ENCODE data around the gene RPS6KA1.
"Not testable (repeated sequence)": the region's sequence is repeated elsewhere in the genome, so short reads cannot be mapped to it uniquely, and the experiment has no call there.

Gene RPS6KA1

GRCh38 chr1:26598890-26599289 is 69.3 kb downstream of the RPS6KA1 start:
- in situ Hi-C loops (cut with HindIII; ENCODE audit: low pct_unique_long_range_greater_than_20kb, low sequenced_read_pairs) = no loop called here
- DNase-seq (ENCODE audit: low read depth in 1 of 2, low spot score in 1 of 2) = no peak
- no peak for TF ChIP-seq JUND (IDR thresholded peaks at IDR 0.05; ENCODE audit: low read depth)

DNA sequence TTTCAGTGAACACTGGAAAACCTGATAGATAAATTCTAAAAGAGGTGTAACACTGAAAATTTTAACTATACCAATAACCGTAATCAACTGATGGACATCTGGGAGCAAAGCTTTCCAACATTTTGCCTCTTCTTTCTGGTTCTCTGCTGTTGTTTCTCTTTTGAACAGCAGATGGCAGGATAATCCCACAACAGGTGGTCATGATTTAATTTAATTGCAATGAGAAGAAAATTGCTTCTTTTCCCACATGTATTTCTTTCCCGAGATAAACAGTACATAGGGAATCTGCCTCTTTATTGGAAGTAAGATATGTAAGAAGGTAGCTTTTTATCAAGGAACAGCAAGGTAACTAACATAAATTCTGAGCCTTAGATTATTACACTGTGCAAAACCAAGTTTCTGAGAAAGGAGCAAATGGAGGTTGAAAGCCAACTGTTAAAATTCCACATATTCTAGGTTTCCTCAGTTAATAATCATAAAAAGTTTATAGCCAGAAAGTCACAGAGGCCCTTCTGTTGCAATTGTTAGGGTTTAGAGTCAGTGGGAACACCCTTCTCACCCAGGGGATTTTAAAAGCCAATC is 72.9 kb downstream of the RPS6KA1 start:
- in situ Hi-C loops (cut with HindIII; ENCODE audit: low pct_unique_long_range_greater_than_20kb, low sequenced_read_pairs) = no loop called here
- TF ChIP-seq JUND (IDR thresholded peaks at IDR 0.05; ENCODE audit: low read depth) = no peak
- DNase-seq (ENCODE audit: low read depth in 1 of 2, low spot score in 1 of 2) = peak; percentile 22 to 73

GRCh38 chr1:26603856-26604255 is 74.3 kb downstream of the RPS6KA1 start:
- no peak for DNase-seq (ENCODE audit: low read depth in 1 of 2, low spot score in 1 of 2)
- in situ Hi-C loops (cut with HindIII; ENCODE audit: low pct_unique_long_range_greater_than_20kb, low sequenced_read_pairs) = no loop called here
- no peak for TF ChIP-seq JUND (IDR thresholded peaks at IDR 0.05; ENCODE audit: low read depth)

GRCh38 chr1:26607186-26607585 is 77.6 kb downstream of the RPS6KA1 start:
- no peak for DNase-seq (ENCODE audit: low read depth in 1 of 2, low spot score in 1 of 2)
- TF ChIP-seq JUND (IDR thresholded peaks at IDR 0.05; ENCODE audit: low read depth) = no peak
- in situ Hi-C loops (cut with HindIII; ENCODE audit: low pct_unique_long_range_greater_than_20kb, low sequenced_read_pairs) = no loop called here

- TF ChIP-seq JUND (IDR thresholded peaks at IDR 0.05; ENCODE audit: low read depth) = no peak
- in situ Hi-C loops (cut with HindIII; ENCODE audit: low pct_unique_long_range_greater_than_20kb, low sequenced_read_pairs) = no loop called here
- DNase-seq (ENCODE audit: low read depth in 1 of 2, low spot score in 1 of 2) = peak in 1 of 2 experiments; percentile 32
These were observed 79.3 kb downstream of the RPS6KA1 start for GRCh38 chr1:26608895-26609294.

DNA sequence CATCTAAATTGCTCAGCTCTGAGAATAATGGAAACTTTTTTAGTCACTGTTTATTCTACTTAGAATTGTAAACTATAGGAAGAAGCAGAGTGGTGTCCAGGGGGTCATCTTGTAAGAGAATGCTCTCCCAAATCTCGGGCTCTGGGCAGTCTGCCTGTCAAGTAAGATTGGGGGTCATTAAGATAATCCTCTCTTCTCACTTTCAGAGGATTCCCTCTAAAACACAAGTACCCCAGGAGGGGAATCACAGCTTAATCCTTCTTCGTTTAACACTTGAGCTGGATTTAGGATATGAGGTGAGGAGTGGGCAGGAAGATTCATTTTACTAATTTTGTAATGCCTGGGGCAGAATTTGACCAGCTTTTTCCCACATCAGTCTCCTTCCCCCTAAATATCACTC is 81.2 kb downstream of the RPS6KA1 start:
- no peak for TF ChIP-seq JUND (IDR thresholded peaks at IDR 0.05; ENCODE audit: low read depth)
- in situ Hi-C loops (cut with HindIII; ENCODE audit: low pct_unique_long_range_greater_than_20kb, low sequenced_read_pairs) = no loop called here
- DNase-seq (ENCODE audit: low read depth in 1 of 2, low spot score in 1 of 2) = no peak

DNA sequence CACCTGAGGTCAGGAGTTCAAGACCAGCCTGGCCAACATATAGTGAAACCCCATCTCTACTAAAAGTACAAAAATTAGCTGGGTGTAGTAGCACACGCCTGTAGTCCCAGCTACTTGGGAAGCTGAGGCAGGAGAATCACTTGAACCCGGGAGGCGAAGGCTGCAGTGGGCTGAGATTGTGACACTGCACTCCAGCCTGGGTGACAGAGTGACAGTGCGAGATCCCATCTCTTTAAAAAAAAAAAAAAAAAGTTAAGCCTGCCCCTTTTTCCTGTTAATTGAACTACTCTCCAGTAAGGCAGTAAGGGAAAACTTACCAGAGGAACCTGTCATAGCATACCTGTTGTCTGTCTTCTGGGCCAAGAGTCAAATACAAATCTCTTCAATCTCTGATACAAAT is 83.1 kb downstream of the RPS6KA1 start:
- DNase-seq (ENCODE audit: low read depth in 1 of 2, low spot score in 1 of 2); in situ Hi-C loops (cut with HindIII; ENCODE audit: low pct_unique_long_range_greater_than_20kb, low sequenced_read_pairs): not testable (repeated sequence)

DNA sequence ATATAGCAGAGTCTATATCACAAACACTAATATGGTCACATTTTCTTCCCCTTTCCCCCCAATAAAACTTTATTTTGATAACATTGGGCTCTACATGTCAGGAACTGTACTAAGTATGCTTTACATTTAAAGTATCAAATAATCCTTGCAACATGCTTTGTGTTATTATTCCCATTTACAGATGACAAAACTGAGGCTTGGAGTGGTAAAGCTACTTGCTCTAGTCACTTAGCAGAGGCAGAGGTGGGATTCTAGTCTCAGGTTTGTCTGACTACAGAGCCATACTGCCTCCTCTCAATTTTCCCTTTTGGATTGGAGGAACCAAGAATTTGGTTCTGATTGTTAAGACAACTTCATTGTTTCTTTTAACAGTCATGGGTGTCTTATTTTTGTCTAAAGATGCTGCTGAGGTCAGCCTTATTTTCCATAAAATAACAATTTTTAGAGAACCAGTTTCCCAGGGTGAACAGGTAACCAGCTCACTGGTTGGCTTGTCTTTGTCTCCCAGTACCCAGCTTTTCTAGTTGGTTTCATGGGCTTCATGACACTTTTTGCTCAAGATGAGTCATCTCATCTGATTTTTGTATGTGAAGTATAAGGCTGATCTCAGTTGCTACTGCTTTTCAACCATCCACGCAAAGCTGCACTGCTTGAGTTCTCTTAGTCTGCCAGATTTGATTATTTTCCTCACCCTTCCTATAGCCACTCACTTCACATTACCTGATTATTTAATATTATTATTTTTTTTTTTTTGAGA is 85.3 kb downstream of the RPS6KA1 start:
- DNase-seq (ENCODE audit: low read depth in 1 of 2, low spot score in 1 of 2) = no peak
- in situ Hi-C loops (cut with HindIII; ENCODE audit: low pct_unique_long_range_greater_than_20kb, low sequenced_read_pairs) = no loop called here
- TF ChIP-seq JUND (IDR thresholded peaks at IDR 0.05; ENCODE audit: low read depth) = no peak

GRCh38 chr1:26616881-26617280 is 87.3 kb downstream of the RPS6KA1 start:
- in situ Hi-C loops (cut with HindIII; ENCODE audit: low pct_unique_long_range_greater_than_20kb, low sequenced_read_pairs) = no loop called here
- DNase-seq (ENCODE audit: low read depth in 1 of 2, low spot score in 1 of 2) = no peak
- no peak for TF ChIP-seq JUND (IDR thresholded peaks at IDR 0.05; ENCODE audit: low read depth)

DNA sequence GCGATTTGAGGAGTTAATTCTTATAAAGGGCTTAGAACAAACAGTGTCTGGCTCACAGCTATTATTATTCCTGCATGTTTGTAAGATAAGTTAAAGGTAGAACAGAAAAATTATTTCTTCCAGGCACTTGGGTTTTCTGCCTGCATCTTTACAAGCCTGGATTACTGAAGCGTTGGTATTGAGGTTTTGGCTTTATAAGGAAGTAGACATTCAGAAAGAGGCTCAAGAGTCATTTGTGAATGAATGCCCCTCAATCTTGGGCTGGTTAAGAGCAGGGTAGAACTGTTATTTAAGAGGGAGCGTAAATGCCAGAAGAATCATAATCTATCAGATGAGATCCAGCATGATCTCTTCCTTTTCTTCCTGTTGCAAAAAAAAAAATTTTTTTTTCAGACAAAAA is 89.0 kb downstream of the RPS6KA1 start:
- in situ Hi-C loops (cut with HindIII; ENCODE audit: low pct_unique_long_range_greater_than_20kb, low sequenced_read_pairs) = no loop called here
- no peak for TF ChIP-seq JUND (IDR thresholded peaks at IDR 0.05; ENCODE audit: low read depth)
- DNase-seq (ENCODE audit: low read depth in 1 of 2, low spot score in 1 of 2) = no peak
